Osteoblast (primary cell): ENCODE measurements around the gene AGO3. TPM values are rescaled to one million over a fixed set of nuclear protein-coding genes. Genes with fewer than 3 reads are reported as not detected.

Source experiments
- DNase-seq: peaks from one replicate; pipeline ENCODE4 v3.0.0; 2011; ENCODE audit warnings: low spot score, mixed read lengths; ENCODE audit not compliant: insufficient read length; ENCODE audit errors: missing footprints
- H2AFZ ChIP-seq: 2 replicates; pipeline ENCODE4 v1.6.0; 2011; ENCODE audit warnings: mild to moderate bottlenecking, low read length
- H3K27ac ChIP-seq: 2 replicates; pipeline ENCODE4 v1.5.1; 2011; ENCODE audit warnings: mild to moderate bottlenecking, low read depth, low read length, moderate library complexity
- H3K27me3 ChIP-seq: 2 replicates; pipeline ENCODE4 v1.6.0; 2012; ENCODE audit warnings: mild to moderate bottlenecking, control low read depth, inconsistent platforms, low read length, moderate library complexity; ENCODE audit not compliant: insufficient read depth
- H3K36me3 ChIP-seq: 2 replicates; pipeline ENCODE4 v1.5.1; 2011; ENCODE audit warnings: mild to moderate bottlenecking, low read length, control low read depth, moderate library complexity; ENCODE audit not compliant: insufficient read depth
- H3K4me1 ChIP-seq: 2 replicates; pipeline ENCODE4 v1.5.1; 2011; ENCODE audit warnings: mild to moderate bottlenecking, low read length, control low read depth, moderate library complexity; ENCODE audit not compliant: insufficient read depth
- H3K4me2 ChIP-seq: 2 replicates; pipeline ENCODE4 v1.6.0; 2011; ENCODE audit warnings: mild to moderate bottlenecking, low read length; ENCODE audit not compliant: insufficient read depth
- H3K4me3 ChIP-seq: fragments of 200-600 bp; sonication (generic); 3 replicates; pipeline ENCODE4 v1.5.1; 2012; ENCODE audit warnings: mild to moderate bottlenecking, low read length, inconsistent platforms; ENCODE audit not compliant: insufficient read depth
- H3K79me2 ChIP-seq: 2 replicates; pipeline ENCODE4 v1.6.0; 2012; ENCODE audit warnings: mild to moderate bottlenecking, low read length, control low read depth, inconsistent platforms; ENCODE audit not compliant: insufficient read depth
- H3K9me3 ChIP-seq: 2 replicates; pipeline ENCODE4 v1.5.1; 2011; ENCODE audit warnings: low read depth, low read length, control low read depth
- H4K20me1 ChIP-seq: 2 replicates; pipeline ENCODE4 v1.6.0; 2012; ENCODE audit warnings: mild to moderate bottlenecking, low read length, control low read depth; ENCODE audit not compliant: insufficient read depth
- CTCF ChIP-seq: IDR thresholded peaks from 2 replicates; pipeline ENCODE4 v1.5.1; 2011; ENCODE audit warnings: mild to moderate bottlenecking, low read depth, low read length, moderate library complexity; ENCODE audit errors: extremely low read depth
- total RNA-seq: library from RNA; depleted of rRNA; stranded (reverse); fragments of >200 nt; gene quantifications from 2 replicates; pipeline ENCODE4 v1.2.3, GENCODE V29; 2012

The AGO3 gene
- total RNA-seq, 1 donor = 14.8 TPM

DNA sequence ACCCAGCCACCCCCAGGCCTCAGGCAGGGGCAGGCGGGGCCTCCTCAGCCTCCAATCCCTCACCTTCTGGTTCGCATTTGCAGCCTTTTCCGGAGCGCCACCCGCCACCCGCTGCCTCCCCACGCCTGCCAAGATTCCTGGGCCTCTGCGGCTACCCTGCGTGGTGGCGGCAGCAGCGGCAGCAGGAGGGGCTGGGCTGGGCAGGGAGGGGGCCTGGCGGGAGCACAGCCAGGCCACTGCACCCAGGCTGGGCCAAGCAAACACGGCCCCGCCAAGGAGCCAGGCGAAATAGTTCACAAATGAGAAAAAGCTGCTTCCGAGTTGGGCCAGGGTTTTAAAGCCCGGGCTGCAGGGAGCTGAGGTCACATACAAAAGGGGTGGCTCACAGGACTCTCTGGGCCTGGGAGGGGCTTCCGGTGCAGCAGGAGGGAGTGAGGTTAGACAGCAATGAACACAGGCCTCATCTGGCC, 184.3 kb downstream of the AGO3 start:
- peak overlapping the region; percentile 30 for H3K4me3 ChIP-seq
- peaks cover 31% of the 10 kb centered on the region for H3K4me1 ChIP-seq
- H3K4me2 ChIP-seq = peak overlapping the region; percentile 65
- H3K79me2 ChIP-seq = no peaks in the 10 kb centered on the region
- peak; percentile 96 for DNase-seq
- peak overlapping the region; percentile 61 for H3K27ac ChIP-seq
- TF ChIP-seq CTCF = no peak
- H3K36me3 ChIP-seq = no peaks in the 10 kb centered on the region
- no peaks in the 10 kb centered on the region for H3K27me3 ChIP-seq
- H3K9me3 ChIP-seq = no peaks in the 10 kb centered on the region
- no peaks in the 10 kb centered on the region for H4K20me1 ChIP-seq
- peak overlapping the region; percentile 72 for H2AFZ ChIP-seq

- Histone ChIP-seq H2AFZ (peak overlapping the region; percentile 53), H3K27ac (peak overlapping the region; percentile 61), H3K79me2 (no peaks in the 10 kb centered on the region), H3K36me3 (no peaks in the 10 kb centered on the region), H3K4me2 (peak overlapping the region; percentile 65), H3K9me3 (no peaks in the 10 kb centered on the region), H3K4me1 (peaks cover 31% of the 10 kb centered on the region), H4K20me1 (no peaks in the 10 kb centered on the region), H3K4me3 (no peak overlapping the region), H3K27me3 (no peaks in the 10 kb centered on the region)
- TF ChIP-seq CTCF = no peak
- DNase-seq = peak; percentile 94
Observed at GRCh38 chr1:36115931-36116330, 185.0 kb downstream of the AGO3 start.

- Histone ChIP-seq H3K27ac (no peak overlapping the region), H3K36me3 (no peaks in the 10 kb centered on the region), H3K4me3 (no peak overlapping the region), H3K9me3 (no peaks in the 10 kb centered on the region), H3K27me3 (no peaks in the 10 kb centered on the region), H2AFZ (no peak overlapping the region), H3K4me2 (no peak overlapping the region), H4K20me1 (no peaks in the 10 kb centered on the region), H3K4me1 (peaks cover 31% of the 10 kb centered on the region), H3K79me2 (no peaks in the 10 kb centered on the region)
- no peak for TF ChIP-seq CTCF
- peak; percentile 56 for DNase-seq
Observed at GRCh38 chr1:36116901-36117300, 186.0 kb downstream of the AGO3 start.

- no peaks in the 10 kb centered on the region for H3K9me3 ChIP-seq
- H4K20me1 ChIP-seq = no peaks in the 10 kb centered on the region
- H3K36me3 ChIP-seq = no peaks in the 10 kb centered on the region
- no peak for TF ChIP-seq CTCF
- no peak overlapping the region for H3K4me3 ChIP-seq
- peaks cover 34% of the 10 kb centered on the region for H3K4me1 ChIP-seq
- no peak overlapping the region for H3K27ac ChIP-seq
- no peaks in the 10 kb centered on the region for H3K79me2 ChIP-seq
- peak; percentile 39 for DNase-seq
- H3K27me3 ChIP-seq = no peaks in the 10 kb centered on the region
- no peak overlapping the region for H3K4me2 ChIP-seq
- no peak overlapping the region for H2AFZ ChIP-seq
Observed at GRCh38 chr1:36118447-36119204, 187.7 kb downstream of the AGO3 start.
